CD4-positive, alpha-beta T cell treated with Interleukin-17A for 4 hours (primary cell): ENCODE measurements around the gene ZNF555.

Experiments used
- DNase-seq: peaks from one replicate; pipeline ENCODE4 v3.0.0-alpha.2; 2020; ENCODE audit warnings: mixed read lengths

Gene ZNF555

DNA sequence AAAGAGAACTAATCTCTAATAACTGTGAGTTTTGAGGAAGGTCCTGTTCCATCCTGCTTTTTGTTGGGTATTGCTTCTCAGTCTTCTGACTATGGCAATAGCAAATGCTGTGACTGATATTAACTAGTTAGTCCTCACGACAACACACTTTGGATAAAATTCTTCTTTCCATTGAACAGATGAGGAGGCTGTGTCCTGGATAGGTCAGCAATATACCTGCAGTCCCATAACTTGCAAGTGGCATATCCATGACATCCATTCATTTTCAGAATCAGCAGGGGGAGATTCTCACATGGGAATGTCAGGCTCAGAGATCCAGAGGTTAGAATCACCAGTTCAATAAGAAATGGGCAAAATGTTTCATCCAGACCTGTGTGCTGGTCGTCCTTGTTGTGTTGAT is 14.3 kb upstream of the ZNF555 start:
- DNase-seq: no peak

DNA sequence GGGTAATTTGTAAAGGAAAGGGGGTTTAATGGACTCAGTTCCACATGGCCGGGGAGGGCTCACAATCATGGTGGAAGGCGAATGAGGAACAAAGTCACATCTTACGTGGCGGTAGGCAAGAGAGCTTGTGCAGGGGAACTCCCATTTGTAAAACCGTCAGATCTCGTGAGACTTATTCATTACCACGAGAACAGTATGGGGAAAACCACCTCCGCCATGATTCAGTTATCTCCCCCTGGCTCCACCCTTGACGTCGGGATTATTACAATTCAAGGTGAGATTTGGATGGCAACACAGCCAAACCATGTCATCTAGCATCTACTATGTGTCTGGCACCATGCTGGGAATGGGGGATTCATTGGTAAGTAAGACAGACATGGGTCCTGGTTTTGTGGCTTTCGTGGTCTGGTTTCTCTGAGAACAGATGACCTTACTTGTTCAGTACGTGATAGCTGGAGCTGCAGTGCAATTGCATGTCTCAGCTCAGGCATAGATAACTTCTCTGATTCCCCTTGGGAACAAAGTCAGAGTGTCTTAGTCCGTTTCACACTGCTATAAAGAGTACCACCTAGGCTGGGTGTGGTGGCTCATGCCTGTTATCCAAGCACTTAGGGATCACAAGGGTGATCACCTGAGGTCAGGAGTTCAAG is 13.3 kb upstream of the ZNF555 start:
- DNase-seq: no peak

DNA sequence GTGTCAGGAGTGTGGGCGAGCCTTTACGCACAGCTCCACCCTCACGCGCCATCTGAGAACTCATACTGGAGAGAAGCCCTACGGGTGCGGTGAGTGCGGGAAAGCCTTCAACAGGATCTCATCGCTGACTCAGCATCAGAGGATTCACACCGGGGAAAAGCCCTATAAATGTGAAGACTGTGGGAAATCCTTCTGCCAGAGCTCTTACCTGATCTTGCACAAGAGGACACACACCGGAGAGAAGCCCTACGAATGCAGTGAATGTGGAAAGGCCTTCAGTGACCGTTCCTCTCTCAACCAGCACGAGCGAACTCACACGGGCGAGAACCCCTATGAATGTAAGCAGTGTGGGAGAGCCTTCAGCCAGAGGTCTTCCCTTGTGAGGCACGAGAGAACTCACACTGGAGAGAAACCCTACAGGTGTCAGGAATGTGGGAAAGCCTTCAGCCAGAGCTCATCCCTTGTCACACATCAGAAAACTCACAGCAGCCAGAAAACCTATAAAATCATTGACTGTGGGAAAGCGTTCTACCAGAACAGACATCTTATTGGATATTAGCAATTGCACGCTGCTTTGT is 6.9 kb upstream of the ZNF555 start:
- DNase-seq: no peak

DNA sequence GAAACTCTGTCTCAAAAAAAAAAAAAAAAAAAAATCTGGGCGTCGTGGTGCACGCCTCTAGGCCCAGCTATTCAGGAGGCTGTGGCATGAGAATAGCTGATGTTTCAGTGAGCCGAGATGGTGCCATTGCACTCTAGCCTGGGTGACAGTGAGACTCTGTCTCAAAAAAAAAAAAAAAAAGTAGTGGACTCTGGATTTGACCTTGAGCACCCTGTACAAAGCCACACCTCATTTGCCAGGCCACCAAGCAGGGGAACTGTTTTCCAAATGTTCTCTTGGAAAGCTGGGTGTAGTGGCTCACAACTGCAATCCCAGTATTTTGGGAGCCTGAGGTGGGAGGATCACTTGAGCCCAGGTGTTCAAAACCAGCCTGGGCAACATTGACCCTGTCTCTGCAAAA is 3.8 kb upstream of the ZNF555 start:
- DNase-seq: no peak

DNA sequence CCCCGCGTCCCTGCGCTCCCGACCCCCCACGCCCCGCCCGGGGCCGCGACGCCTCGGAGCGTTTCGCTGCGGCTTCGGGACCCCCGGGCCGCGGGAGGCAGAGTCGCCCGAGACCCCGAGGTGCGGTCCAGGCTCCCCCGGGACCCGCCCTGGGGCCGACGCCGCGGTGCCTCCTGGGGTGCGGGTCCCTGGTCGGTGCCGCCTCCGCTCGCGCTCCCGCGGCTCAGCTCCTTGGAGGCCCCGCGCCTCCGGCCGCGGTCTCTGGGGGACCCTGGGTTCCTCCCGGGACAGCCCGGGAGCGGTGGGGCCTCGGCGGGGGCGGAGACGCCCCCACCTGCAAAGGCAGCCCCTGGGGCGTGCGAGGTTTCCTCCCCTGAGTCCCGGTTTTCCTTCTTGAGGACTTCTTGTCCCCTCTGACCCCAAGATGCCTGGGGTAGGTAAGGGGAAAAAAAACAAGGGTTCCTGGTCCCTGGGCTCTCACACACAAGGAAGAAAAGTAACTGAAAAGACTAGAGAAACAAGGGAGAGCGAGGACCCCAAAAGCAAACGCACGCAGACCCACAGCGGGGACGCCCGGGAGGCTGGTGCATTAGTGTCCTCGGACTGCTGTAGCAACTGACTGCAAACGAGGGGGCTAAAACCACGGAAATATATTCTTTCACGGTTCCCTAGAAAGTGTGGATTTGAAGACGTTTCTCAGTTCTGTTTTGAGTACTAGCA is 740 bp downstream of the ZNF555 start:
- peak; percentile 13 for DNase-seq

DNA sequence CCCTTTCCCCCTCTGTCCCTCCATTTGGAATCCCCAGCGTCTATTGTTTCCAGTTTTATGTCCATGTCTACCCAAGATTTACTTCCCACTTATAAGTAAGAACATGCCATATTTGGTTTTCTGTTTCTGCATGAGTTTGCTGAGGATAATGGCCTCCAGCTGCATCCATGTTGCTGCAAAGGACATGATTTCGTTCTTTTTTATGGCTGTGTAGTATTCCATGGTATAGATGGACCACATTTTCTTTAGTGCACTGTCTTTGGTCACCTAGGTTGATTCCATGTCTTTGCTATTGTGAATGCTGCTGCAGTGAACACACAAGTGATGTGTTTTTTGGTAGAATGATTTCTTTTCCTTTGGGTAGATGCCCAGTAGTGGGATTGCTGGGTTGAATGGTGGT is 3.8 kb downstream of the ZNF555 start:
- DNase-seq: no peak

DNA sequence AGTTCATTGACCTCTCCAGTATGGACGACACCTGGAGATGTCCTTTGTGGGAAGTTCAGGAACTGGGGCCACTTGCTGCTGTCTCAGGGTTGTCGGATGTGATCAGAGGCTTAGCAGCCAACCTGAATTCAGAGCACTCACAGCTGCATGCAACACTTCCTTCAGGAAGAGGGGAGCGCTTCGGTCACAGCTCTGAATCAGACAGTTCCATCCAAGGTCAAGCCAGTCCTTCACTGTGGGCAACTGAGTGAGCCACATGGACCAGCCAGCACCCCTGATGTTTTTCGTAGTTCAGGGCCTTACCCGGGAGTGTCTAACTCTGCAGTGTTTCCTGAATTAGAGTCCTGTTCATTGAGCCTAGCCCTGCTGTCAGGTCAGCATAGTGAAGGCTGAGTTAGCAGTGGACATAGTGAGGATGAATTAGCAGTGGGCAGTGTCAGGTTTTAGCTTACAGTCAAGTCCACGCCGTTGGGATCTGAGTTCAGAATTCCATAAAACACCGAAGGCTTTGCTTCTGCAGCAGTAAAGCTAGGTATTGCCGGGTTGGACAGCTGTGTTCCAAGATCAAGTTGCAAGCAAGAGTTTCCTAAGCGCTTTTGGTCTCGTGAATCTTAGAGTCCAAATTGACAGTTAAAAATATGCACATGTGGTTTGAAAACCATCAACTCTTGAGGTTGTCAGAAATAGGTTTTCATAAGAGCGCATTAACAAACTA is 5.1 kb downstream of the ZNF555 start:
- DNase-seq: no peak

DNA sequence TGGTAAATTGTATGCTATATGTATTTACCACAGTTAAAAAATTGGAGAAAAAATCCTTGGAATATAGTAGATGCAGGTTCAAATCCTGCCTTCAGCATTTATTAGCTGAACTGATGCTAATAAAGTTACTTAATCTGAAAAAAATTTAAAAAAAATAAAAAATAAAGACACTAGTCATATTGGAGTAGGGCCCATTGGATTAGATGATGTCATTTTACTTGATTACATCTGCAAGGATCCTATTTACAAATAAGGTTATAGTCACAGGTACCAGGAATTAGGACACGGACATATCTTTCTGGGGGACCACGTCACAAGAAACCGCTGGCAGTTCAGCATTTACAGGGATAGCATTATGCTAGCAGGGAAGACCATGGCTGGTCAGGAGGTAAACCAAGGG is 6.2 kb downstream of the ZNF555 start:
- no peak for DNase-seq

DNA sequence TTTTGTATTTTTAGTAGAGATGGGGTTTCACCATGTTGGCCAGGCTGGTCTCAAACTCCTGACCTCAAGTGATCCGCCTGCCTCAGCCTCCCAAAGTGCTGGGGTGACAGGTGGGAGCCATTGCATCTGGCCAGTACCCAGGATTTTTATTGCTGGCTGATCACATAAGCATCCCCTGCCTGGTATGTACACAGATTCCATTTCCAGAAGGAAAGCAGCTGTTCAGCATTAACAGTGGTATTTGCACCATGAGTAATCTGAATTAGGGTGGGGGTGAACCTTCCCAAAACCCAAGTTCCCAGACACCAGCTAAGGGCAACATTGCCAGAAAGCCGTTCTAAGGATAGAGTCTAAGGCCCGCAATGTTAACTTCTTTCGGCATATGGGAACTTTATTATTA is 7.3 kb downstream of the ZNF555 start:
- no peak for DNase-seq

DNA sequence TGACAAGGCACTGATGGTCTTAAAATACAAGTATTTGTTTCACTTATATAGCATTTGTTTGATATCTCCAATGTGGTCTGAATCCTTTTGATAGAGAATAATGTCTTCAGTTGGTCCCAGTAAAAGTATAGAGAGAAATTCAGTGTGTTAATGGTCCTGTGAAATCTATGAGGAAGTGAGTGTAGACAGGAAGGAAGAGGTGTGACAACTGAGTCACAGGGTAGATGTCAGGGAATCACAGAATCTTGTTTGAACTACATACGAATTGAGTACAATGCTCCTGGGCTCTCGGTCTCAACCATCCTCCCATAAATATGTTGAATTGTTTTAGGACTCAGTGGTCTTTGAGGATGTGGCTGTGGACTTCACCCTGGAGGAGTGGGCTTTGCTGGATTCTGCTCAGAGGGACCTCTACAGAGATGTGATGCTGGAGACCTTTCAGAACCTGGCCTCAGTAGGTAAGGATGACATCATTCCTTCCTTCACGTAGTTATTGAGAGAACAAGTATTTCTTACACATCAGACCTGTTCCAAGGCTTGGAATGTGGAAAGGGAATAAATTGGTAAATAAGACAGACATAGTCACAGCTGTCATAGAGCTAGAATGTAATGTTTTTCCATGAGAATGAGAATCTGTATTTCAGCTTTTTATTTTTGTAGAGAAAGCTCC is 9.1 kb downstream of the ZNF555 start:
- DNase-seq: peak; percentile 6

DNA sequence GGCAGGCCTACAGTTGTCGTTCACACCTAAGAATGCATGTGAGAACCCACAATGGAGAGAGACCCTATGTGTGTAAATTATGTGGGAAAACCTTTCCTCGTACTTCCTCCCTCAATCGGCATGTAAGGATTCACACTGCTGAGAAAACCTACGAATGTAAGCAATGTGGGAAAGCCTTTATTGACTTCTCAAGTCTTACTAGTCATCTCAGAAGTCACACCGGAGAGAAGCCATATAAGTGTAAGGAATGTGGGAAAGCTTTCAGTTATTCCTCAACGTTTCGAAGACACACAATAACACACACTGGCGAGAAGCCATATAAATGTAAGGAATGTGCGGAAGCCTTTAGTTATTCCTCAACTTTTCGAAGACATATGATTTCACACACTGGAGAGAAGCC is 11.3 kb downstream of the ZNF555 start:
- no peak for DNase-seq

DNA sequence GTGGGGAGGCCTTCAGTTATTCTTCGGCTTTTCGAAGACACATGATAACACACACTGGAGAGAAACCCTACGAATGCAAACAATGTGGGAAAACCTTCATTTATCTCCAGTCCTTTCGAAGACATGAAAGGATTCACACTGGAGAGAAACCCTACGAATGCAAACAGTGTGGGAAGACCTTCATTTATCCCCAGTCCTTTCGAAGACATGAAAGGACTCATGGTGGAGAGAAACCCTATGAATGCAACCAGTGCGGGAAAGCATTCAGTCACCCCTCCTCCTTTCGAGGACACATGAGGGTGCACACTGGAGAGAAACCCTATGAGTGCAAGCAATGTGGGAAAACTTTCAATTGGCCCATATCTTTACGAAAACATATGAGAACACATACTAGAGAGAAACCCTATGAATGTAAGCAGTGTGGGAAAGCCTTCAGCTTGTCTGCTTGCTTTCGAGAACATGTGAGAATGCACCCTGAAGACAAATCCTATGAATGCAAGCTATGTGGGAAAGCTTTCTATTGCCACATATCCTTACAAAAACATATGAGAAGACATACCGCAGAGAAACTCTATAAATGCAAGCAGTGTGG is 11.8 kb downstream of the ZNF555 start:
- DNase-seq: no peak

DNA sequence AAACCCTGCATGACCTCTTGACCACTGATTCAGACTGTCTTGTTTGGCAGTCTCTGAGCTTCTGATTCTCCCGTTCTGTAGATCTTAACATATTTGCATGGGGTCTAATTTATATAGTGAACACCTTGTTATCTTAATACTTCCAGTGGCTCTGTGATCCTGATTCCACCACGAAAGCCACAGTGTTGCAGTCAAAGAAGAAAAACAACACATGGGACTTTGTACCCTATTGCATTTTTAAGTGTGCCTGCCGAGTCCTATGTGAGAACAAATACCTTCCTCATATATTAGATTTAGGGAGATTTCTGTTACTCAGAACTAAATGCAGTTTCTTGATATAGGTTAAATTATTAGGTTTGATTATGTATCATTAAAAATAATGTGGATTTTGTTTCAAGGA is 13.6 kb downstream of the ZNF555 start:
- DNase-seq: no peak

DNA sequence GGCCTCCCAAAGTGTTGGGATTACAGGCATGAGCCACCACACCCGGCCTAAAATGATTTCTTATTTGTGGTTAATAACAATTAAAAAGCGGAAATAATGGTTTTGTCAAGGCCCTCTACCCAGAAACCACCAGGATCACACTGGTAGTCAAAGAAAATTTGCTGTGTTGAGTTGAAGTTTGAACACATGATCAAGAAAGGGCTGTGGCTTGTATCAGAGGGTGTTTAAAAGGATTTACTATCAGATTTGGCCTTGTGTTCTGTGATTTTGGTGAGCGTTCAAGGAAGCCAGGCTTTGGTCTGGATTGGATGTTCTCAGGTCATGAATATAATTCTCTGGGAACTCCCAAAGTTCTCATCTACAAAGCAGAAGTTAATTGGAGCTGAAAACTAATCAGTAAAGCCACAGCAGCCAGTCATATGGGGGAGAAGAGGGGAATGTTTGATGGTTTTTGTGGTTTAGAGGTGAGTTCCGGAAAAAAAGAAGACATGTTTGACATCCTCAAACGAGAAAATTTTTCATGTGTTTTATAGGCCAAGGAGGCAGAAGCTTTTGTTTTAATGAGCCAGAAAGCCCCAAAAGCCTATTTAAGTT is 15.3 kb downstream of the ZNF555 start:
- peak; percentile 21 for DNase-seq

DNA sequence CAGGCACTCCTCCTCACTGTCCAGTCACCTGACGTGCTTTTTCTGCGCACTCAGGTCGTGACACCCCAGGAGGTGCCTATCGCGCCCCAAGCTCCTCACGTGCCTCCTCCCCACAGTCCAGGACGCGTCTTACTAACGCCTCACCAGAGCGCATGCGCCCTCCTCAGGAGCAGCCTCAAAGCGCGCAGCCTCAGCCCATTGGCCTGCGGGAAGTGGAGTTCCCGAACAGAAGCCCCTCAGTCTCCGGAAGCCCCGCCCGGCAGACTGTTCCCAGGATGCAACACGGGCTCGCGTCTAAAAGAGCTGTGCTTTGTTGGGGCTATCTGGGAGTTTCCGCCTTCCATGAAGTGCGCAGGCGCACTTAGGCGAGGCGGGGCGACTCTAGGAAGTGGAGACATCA is 17.6 kb downstream of the ZNF555 start:
- DNase-seq: no peak

DNA sequence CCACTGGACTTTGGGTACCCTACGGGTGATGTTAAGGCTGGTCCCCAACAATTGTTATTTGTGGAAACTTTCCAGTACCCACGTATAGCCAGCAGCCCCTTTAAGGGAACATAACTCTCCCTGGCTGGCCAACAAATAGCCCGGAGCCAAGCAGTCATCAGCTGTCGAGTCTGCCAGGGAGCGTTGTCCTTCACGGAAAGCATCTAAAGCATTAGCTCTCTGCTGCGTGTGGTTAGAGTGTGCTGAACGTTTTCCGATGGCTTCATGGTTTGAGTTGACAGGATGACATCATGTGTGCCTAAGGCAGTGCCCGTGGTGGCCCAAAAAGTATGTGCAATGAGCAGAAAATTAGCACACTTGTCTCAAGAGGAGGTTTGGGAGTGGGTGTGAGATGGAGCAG is 22.5 kb downstream of the ZNF555 start:
- DNase-seq: no peak

DNA sequence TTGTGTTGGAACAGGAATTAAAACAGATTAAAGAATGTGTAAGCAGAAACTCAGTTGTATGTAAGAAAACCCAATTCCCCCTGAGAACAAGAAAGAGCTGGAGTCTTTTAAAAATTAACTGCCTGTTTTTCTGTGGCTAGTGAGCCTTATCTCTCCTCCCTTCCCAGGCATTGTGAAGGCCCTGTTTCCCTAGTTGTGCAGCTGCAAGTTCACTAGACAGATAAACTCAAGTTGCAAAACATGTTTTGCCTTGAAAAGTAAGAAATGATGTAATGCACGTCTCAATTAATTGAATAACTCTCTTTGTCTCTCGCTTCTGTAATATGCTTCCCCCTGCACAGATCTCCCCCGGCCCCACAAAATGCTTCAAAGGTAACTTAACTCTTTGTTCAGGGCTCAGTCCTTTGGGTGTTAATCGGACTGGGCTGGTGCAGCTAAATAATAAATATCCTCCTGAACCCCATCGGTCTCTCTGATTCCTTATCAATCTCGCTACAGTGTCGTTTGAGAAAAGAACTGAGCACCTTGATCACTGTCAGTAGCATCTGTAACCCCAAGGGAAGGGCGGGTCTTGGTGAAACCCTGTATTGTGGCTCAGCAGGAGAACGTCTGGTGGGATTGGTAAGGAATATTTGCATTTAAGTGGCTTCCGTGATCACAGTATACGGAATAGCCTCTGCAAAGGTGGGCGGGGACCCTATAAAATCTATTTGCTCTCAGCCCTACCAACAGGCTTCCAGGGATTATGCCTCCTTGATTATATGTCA is 24.2 kb downstream of the ZNF555 start:
- no peak for DNase-seq

DNA sequence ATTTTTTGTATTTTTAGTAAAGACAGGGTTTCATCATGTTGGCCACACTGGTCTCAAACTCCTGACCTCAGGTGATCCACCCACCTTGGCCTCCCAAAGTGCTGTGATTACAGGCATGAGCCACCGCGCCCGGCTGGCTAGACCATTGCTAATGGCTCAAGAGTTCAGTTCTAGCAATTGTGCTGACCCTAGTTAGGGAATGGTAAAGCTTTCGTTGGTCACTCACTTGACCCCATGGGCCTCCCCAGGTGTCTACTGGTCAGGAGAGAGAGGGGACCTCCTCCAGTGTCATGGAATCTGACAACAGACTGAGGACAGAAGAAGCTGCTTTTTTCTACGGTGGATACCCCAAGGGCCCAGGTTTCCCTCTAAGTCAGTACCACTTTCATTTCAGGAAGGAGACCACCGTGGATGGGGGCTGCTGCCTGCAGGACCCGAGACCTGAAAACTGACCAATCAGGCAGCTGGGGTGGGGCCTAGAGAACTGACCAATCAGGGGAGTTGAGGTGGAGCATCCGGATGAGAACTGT is 25.3 kb downstream of the ZNF555 start:
- no peak for DNase-seq

DNA sequence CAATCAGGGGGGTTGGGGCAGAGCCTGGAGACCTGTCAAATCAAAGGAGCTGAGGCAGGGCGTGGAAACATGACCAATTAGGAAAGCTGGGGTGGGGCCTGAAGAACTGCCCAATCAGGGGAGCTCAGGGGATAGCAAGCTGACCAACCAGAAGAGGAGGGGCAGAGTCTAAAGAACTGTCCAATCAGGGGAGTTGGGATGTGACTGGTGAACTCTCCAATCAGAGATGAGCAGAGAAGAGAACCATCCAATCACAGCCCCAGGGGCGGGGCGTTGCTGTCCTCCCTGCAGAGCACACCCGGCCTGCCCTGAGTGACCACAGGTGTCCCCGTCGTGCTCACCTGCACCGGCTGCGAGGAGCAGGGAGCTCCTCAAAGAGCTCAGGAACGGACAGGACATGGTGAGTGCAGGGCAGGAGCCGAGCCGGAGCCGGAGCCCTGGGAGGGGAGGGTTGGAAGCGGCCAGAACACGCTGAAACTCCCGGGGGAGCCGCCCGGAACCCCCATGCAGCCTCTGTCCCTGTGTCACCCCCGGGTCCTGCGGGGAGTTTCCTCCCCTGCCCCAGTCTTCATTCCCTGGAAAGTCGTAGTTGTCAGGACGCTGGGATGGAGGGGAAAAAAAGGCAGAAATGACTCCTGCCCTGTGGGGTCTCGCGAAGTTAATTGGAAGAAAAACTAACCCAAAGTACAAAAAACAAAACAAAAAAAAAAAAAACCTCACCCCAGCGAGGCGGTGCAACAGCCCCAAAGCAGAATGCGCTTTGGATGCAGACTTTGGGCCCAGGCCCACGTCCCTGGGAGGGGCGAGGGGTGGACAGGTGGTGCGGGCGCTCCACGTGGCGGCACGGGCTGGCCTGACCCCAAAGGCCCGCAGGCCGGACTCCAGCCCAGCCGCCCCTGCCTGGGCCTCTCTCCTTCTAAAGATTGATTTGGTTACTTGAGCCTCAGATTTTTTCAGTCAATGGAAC is 26.0 kb downstream of the ZNF555 start, which contains the start of gene ZNF556:
ZNF556 (plus strand) TSS at position 311 of the 967 bp plus-strand sequence; CDS start at position 398, 87 bp downstream.
- no peak for DNase-seq

DNA sequence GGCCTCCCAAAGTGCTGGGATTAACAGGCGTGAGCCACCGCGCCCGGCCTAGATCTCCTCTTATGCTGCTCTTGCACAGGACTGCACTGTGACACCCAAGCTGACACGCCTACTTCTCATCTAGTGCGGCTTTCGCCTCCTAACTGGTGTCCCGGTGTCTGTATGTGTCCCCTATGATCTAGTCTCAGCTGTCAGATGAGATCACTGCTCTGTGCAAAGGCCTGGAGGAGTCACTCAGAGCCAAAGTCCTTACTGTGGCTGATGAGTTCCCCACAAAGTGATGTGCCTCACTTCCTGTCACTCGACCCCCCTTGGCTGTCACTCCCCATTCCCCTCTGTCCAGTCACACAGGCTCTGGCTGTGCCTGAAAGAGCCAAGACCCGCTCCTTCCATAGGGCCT is 28.3 kb downstream of the ZNF555 start:
- no peak for DNase-seq
